Bronchial epithelial cell (primary cell): ENCODE measurements around the gene USP13. TPM values are rescaled to one million over a fixed set of nuclear protein-coding genes. Genes with fewer than 3 reads are reported as not detected.

Experiments used
- DNase-seq: peaks from one replicate; pipeline ENCODE4 v3.0.0-alpha.2; 2010; ENCODE audit warnings: low read depth
- FAIRE-seq: peaks from 2 replicates; lab custom pipeline; 2011; peaks lifted over from hg19 to GRCh38; lab: Jason Lieb, UNC
- H3K27me3 ChIP-seq: 2 replicates; pipeline ENCODE4 v1.5.1; 2011; ENCODE audit warnings: low read length; ENCODE audit not compliant: control insufficient read depth, insufficient read depth
- H3K36me3 ChIP-seq: 2 replicates; pipeline ENCODE4 v1.5.1; 2011; ENCODE audit warnings: low read length; ENCODE audit not compliant: control insufficient read depth, insufficient read depth
- H3K4me3 ChIP-seq: 2 replicates; pipeline ENCODE4 v1.5.1; 2011; ENCODE audit warnings: mild to moderate bottlenecking, low read depth, low read length, control low read depth
- total RNA-seq: library from RNA; depleted of rRNA; stranded (reverse); fragments of >200 nt; gene quantifications from 2 replicates; pipeline ENCODE4 v1.2.1, GENCODE V29; 2014
- TF ChIP-seq, protein P1 (sequence below): IDR thresholded peaks from 2 replicates; pipeline ENCODE4 v1.5.1; 2011; ENCODE audit warnings: mild to moderate bottlenecking, moderate library complexity, low read length, control low read depth, inconsistent platforms; ENCODE audit not compliant: insufficient read depth, severe bottlenecking

The USP13 gene
- total RNA-seq, 1 donor from 2014 or later, result 0.79 TPM

DNA sequence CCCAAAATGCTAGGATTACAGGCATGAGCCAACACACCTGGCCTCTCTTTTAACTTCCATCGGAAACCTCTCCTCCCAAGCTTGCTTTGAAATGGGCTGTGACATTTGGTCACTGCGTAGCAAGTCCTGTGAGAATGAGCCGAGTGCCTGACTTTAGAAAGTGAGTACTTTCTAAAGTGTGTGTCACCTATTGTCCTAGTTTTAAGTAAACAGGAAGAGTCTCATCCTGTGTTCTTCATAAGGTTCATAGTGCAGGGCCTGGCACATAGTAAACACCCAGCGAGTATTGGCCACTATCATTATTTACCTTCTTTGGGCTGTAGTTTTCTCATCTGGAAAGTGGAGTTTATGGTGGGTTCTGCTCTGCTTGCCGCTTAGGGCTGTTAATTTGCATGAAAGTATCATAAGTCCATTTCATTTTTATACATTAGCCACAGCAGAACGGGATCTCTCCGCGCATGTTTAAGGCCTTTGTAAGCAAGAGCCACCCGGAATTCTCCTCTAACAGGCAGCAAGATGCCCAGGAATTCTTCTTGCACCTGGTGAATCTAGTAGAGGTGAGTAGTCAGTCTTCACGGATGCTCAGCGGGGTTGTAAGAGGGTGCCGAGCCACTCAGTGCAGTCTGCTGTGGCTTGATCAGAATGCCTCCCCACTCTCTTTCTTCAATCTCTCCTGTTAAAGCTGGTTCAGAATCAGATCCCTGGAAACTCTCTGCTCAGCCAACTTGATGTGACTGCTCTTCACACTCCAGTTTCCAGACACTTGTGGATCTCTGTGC is 87.2 kb downstream of the USP13 start:
- no peaks in the 10 kb centered on the region for H3K27me3 ChIP-seq
- TF ChIP-seq, protein P1, sequence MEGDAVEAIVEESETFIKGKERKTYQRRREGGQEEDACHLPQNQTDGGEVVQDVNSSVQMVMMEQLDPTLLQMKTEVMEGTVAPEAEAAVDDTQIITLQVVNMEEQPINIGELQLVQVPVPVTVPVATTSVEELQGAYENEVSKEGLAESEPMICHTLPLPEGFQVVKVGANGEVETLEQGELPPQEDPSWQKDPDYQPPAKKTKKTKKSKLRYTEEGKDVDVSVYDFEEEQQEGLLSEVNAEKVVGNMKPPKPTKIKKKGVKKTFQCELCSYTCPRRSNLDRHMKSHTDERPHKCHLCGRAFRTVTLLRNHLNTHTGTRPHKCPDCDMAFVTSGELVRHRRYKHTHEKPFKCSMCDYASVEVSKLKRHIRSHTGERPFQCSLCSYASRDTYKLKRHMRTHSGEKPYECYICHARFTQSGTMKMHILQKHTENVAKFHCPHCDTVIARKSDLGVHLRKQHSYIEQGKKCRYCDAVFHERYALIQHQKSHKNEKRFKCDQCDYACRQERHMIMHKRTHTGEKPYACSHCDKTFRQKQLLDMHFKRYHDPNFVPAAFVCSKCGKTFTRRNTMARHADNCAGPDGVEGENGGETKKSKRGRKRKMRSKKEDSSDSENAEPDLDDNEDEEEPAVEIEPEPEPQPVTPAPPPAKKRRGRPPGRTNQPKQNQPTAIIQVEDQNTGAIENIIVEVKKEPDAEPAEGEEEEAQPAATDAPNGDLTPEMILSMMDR, result no peak
- H3K4me3 ChIP-seq, result no peak overlapping the region
- FAIRE-seq (no peak), DNase-seq (no peak)
- no peaks in the 10 kb centered on the region for H3K36me3 ChIP-seq

DNA sequence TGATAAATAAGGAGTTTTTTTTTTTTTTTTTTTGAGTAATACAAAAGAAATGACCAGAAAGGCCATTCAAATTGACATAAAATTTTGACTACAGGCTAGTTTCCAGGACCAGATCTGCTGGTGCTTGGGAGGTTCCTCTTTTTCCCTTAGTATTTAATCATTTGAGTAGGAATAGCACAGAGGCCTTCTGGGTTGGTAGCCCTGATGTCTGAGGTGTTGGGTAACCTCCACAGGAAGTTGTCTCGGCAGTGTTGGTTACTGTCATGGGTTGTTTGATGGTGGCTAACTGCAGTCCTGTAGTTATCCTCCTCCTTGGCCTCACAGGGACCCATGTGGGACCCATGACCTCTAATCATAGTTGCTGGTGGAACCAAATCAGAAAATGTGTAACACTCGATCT is 91.1 kb downstream of the USP13 start:
- FAIRE-seq (no peak), DNase-seq (no peak)
- H3K27me3 ChIP-seq, result no peaks in the 10 kb centered on the region
- no peaks in the 10 kb centered on the region for H3K36me3 ChIP-seq
- no peak overlapping the region for H3K4me3 ChIP-seq
- TF ChIP-seq, protein P1, result no peak

DNA sequence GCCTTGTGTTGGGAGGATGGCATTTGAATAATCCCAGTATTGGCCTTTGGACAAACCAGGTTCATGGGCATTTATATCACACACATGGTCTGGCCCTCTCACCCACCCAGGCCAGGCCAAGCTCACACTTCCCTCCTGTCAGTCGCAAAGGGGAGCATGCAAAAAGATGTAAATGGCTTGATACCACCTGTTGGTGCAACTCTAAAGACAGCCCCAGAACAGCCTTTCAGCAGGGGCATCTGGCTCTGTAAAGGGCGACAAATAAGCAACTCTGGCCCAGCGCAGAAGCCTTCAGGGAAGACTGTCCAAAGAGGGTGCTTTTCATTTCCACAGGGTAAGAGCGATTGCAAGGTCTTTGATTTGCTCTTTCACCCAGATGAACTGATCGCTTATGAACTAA is 91.8 kb downstream of the USP13 start:
- Histone ChIP-seq H3K4me3 (no peak overlapping the region), H3K36me3 (no peaks in the 10 kb centered on the region), H3K27me3 (no peaks in the 10 kb centered on the region)
- TF ChIP-seq, protein P1, result no peak
- no peak for DNase-seq
- FAIRE-seq, result no peak

DNA sequence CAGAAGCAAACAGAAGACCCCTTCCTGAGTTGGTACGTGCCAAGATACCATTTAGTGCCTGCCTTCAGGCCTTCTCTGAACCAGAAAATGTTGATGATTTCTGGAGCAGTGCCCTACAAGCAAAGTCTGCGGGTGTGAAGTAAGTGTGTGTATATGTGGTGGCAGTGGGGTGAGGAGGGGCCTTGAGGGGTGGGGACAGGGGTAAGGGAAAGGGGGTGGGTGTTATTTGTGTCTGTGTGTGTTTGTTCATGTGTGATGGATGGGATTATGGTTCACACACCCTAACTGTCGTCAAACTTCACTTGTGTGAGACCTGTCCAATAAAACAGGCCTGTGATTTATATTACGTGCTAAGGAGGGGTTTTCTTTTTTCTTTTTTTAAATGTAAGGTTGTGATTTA is 92.2 kb downstream of the USP13 start:
- Histone ChIP-seq H3K27me3 (no peaks in the 10 kb centered on the region), H3K4me3 (no peak overlapping the region), H3K36me3 (no peaks in the 10 kb centered on the region)
- TF ChIP-seq, protein P1, result no peak
- FAIRE-seq (no peak), DNase-seq (no peak)

DNA sequence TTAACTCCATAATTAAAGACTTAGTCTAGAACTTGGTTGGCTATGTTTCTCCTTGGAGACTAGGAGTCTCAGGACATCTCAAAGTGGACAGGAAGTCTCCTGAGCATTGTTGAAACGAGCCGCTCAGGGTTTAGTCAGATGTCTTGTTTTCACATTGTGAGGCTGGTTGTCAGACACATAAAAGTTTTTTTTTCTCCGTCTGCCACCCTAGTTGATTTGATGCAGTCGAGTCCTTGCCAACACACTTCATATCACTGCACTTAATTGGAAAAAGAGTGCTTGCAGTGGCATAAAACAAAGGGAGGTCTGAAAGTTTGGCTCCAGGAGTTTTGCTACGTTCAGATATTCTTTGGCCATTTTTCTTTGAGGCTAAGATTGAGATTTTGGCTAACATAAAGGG is 92.9 kb downstream of the USP13 start:
- no peak overlapping the region for H3K4me3 ChIP-seq
- no peaks in the 10 kb centered on the region for H3K27me3 ChIP-seq
- FAIRE-seq (no peak), DNase-seq (no peak)
- no peaks in the 10 kb centered on the region for H3K36me3 ChIP-seq
- TF ChIP-seq, protein P1, result no peak
